Activated T-cell treated with anti-CD3 and anti-CD28 coated beads, Interleukin-2, amount 50 U/mL, for 24 hours (primary cell): Measurements from ENCODE around the gene VTI1A.

Experiments
- DNase-seq: peaks from one replicate; pipeline ENCODE4 v3.0.0-alpha.2; 2020
- H3K27ac Mint-ChIP-seq: 2 replicates; pipeline ENCODE4 v1.8.0; 2020; ENCODE audit warnings: mild to moderate bottlenecking, mixed read lengths
- H3K27me3 Mint-ChIP-seq: 2 replicates; pipeline ENCODE4 v1.8.0; 2020; ENCODE audit warnings: mixed read lengths
- H3K36me3 Mint-ChIP-seq: 2 replicates; pipeline ENCODE4 v1.8.0; 2020; ENCODE audit warnings: low read depth, mixed read lengths
- H3K4me1 Mint-ChIP-seq: 2 replicates; pipeline ENCODE4 v1.8.0; 2020; ENCODE audit warnings: low read depth, mixed read lengths
- H3K4me3 Mint-ChIP-seq: 2 replicates; pipeline ENCODE4 v1.8.0; 2020; ENCODE audit warnings: mild to moderate bottlenecking, moderate library complexity, mixed read lengths
- H3K9me3 Mint-ChIP-seq: 2 replicates; pipeline ENCODE4 v1.8.0; 2020; ENCODE audit warnings: mixed read lengths

VTI1A gene

DNA sequence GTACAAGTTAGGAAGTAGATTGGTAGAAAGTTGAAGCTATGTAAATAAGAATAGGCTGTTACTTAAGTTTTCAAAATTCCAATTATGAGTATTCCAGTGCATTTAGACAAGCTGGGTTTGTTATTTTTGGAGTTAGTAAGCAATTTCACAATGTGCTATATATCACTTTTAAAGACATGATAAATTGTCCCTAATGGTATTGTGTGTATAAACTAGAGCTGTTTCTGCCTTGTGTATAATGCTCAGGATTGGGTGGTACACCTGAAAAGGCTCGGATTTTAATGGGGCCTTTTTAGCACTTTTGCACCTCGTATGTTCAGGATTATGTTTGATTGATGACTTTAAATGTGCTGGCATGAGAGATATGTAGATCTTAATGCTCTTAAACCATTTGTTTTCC lies 175.8 kb downstream of the VTI1A start:
- Mint-ChIP-seq H3K27me3 (no peaks in the 10 kb centered on the region), H3K4me1 (no peaks in the 10 kb centered on the region), H3K36me3 (peaks cover 14% of the 10 kb centered on the region), H3K4me3 (no peak overlapping the region), H3K9me3 (no peaks in the 10 kb centered on the region), H3K27ac (no peak overlapping the region)
- no peak for DNase-seq

GRCh38 chr10:112624546-112625048 lies 177.6 kb downstream of the VTI1A start:
- no peak overlapping the region for H3K4me3 Mint-ChIP-seq

GRCh38 chr10:112628951-112629609 lies 182.1 kb downstream of the VTI1A start:
- no peak overlapping the region for H3K4me3 Mint-ChIP-seq

More at GRCh38 chr10:112624546-112625048, 177.6 kb downstream of the VTI1A start:
- Mint-ChIP-seq H3K9me3 (no peaks in the 10 kb centered on the region), H3K4me1 (no peaks in the 10 kb centered on the region), H3K36me3 (peaks cover 11% of the 10 kb centered on the region), H3K27me3 (no peaks in the 10 kb centered on the region), H3K27ac (no peak overlapping the region)
- no peak for DNase-seq

DNA sequence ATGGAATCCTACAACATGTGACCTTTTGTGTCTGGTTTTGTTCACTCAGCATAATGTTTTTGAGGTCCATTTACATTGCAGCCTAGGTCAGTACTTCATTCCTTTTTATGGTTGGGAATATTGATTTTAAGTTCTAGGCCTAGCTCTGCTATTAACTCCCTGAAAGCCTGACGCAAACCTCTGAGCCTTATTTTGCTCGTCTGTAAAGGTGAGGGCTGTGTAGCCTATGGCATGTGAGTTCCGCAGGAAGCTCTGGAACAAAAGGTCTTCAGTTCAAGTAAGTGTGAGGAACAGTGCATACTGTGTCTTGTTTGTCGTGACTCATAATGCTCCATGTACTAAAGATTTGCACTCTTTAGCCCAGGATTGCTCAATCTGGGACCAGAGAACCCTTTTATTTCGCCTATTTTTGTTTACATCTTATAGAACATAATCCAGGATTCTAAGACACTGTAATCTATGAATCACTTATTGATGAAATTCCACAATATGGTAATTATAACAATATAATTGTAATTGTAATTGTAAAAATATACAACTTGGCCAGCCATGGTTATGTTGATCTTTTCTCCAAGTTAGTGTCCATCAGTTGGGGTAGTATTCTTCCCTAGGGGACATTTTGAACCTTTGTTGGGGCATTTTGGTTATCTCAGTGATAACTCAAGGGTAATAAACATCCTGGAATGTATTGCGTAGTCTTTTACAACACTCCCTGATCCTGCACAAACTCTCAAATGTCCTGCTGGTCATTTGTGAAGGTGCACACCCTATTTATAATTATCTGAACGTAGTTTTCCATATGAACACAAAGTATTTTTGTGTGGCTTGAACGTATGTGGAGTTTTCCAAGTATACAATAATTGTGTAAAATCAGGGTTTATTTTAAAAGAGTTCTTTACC lies 184.7 kb downstream of the VTI1A start:
- H3K4me1 Mint-ChIP-seq, result no peaks in the 10 kb centered on the region
- H3K9me3 Mint-ChIP-seq, result no peaks in the 10 kb centered on the region
- no peaks in the 10 kb centered on the region for H3K27me3 Mint-ChIP-seq
- H3K36me3 Mint-ChIP-seq, result peaks cover 9% of the 10 kb centered on the region
- H3K27ac Mint-ChIP-seq, result no peak overlapping the region
- DNase-seq, result no peak
- no peak overlapping the region for H3K4me3 Mint-ChIP-seq

More at GRCh38 chr10:112628951-112629609, 182.1 kb downstream of the VTI1A start:
- no peak for DNase-seq
- Mint-ChIP-seq H3K27ac (no peak overlapping the region), H3K9me3 (no peaks in the 10 kb centered on the region), H3K36me3 (peaks cover 10% of the 10 kb centered on the region), H3K4me1 (no peaks in the 10 kb centered on the region), H3K27me3 (no peaks in the 10 kb centered on the region)

DNA sequence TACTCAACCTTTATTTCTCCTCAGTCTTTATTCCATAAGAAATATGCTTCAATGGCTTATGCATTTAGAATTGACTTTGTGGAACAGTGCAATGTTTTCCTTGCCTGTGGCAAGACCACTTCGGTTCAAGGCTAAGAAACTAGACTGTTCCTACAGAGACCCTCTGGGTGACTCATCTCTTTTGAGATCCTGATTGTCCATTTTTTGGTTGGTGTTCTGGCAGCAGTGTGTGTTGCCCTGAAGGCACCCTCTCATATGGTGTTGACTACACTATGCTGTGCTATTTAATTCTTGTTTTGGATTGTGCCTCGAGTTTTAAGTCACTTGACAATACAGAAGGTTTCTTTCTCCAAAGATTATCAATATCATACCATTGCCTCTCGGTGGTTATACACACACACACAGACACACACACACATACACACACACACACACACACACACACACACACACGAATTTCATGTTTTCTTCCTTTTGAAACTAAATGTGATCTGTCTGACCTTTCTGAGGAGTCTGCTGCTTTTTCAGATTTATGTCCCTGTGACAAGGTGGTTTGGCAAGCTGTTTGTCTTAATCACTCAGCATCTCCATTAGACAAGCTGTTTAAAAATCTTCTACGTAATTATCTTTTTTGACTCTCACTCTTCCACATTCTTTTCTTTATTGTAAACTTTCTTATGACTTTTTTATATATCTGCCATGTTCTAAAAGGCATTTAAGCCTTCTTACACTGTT lies 187.2 kb downstream of the VTI1A start:
- H3K27ac Mint-ChIP-seq, result no peak overlapping the region

GRCh38 chr10:112637901-112638300 lies 190.9 kb downstream of the VTI1A start:
- no peaks in the 10 kb centered on the region for H3K27me3 Mint-ChIP-seq
- H3K4me3 Mint-ChIP-seq, result no peak overlapping the region
- no peak for DNase-seq
- H3K27ac Mint-ChIP-seq, result no peak overlapping the region
- H3K4me1 Mint-ChIP-seq, result no peaks in the 10 kb centered on the region
- H3K9me3 Mint-ChIP-seq, result no peaks in the 10 kb centered on the region
- H3K36me3 Mint-ChIP-seq, result peaks cover 5% of the 10 kb centered on the region

More for the DNA sequence above, 187.2 kb downstream of the VTI1A start:
- Mint-ChIP-seq H3K27me3 (no peaks in the 10 kb centered on the region), H3K4me3 (no peak overlapping the region), H3K4me1 (no peaks in the 10 kb centered on the region), H3K36me3 (peaks cover 9% of the 10 kb centered on the region), H3K9me3 (no peaks in the 10 kb centered on the region)
- DNase-seq, result no peak

DNA sequence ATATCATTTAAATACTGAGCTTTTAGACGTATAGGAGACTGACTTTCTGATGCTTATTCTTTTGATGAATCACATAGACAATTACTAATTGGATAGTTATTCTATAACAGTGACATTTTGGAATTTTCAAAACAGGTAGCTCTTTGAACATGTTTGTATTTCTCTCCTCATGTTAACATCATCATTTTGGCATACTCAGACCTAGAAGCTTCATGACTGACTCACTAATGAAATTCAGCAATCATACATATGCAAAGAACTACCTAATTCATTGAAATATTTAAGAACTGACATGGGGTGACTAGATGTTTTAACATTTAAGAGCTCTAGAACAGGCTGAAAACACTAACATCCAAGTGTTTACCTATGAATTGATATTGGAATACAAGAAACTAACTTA lies 192.3 kb downstream of the VTI1A start:
- Mint-ChIP-seq H3K4me3 (no peak overlapping the region), H3K9me3 (no peaks in the 10 kb centered on the region), H3K27ac (no peak overlapping the region), H3K4me1 (no peaks in the 10 kb centered on the region), H3K27me3 (no peaks in the 10 kb centered on the region), H3K36me3 (no peaks in the 10 kb centered on the region)
- DNase-seq, result no peak

DNA sequence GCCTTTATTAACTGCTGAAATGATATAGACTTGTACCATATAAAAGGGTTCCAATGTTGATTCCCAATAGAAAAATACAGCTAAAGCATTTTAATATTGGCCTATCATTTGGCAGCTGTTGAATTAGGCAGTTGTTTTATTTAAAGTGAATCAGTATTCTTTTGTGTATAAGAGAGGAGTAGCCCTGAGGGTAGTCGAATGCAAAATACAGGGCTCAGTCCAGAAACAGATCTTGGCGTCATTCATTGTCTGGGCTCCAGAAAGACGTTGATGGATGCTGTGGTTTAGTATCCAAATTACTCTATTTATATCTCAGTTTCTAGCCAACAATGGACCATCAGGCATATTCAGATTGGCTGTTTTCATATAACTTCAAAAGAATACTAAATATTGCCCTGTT lies 193.6 kb downstream of the VTI1A start:
- Mint-ChIP-seq H3K36me3 (no peaks in the 10 kb centered on the region), H3K27ac (no peak overlapping the region), H3K4me1 (no peaks in the 10 kb centered on the region), H3K4me3 (no peak overlapping the region), H3K9me3 (no peaks in the 10 kb centered on the region), H3K27me3 (no peaks in the 10 kb centered on the region)
- no peak for DNase-seq

- no peak for DNase-seq
- Mint-ChIP-seq H3K9me3 (no peaks in the 10 kb centered on the region), H3K4me1 (no peaks in the 10 kb centered on the region), H3K4me3 (no peak overlapping the region), H3K36me3 (peaks cover 7% of the 10 kb centered on the region), H3K27ac (no peak overlapping the region), H3K27me3 (no peaks in the 10 kb centered on the region)
Observed at GRCh38 chr10:112643600-112644264, 196.7 kb downstream of the VTI1A start.

- no peak for DNase-seq
- Mint-ChIP-seq H3K4me3 (no peak overlapping the region), H3K4me1 (no peaks in the 10 kb centered on the region), H3K36me3 (peaks cover 7% of the 10 kb centered on the region), H3K27ac (no peak overlapping the region), H3K27me3 (no peaks in the 10 kb centered on the region), H3K9me3 (no peaks in the 10 kb centered on the region)
Observed at GRCh38 chr10:112644265-112644645, 197.2 kb downstream of the VTI1A start.

DNA sequence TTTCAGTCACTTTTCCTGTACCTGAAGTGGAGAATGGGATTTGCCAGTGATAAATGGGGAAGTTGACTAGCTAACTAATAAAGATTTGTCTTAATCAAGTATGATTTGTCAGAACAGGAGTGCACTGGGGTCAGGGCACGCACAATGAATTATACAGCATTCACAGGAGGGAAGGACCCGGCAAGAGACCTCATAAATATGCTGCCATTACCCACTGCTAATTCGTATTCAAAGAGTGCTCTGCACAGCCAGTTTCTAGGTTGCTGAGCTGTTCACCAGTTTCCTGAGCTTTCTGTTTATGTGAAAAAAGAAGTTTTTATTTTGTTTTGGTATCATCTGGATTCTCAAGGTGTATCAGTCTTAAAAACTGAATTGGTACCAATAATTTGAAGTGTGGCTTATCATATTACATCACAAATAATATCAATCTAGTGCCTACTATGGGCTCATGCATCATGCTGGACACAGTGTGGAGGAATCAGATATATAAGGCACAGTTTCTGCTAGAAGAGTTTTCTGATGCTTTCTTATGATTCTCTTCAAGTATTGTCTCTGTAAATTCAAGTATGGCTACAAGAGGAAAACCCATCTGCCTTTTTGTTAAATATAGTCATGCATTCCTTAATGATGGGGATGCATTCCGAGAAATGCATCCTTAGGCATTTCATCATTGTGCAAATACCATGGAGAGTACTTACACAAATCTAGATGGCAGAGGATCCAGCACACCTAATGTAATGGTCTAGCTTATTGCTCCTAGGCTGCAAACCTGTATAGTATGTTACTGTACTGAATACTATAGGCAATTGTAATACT lies 202.2 kb downstream of the VTI1A start:
- H3K27me3 Mint-ChIP-seq, result no peaks in the 10 kb centered on the region
- H3K9me3 Mint-ChIP-seq, result no peaks in the 10 kb centered on the region
- H3K36me3 Mint-ChIP-seq, result peaks cover 16% of the 10 kb centered on the region
- H3K4me1 Mint-ChIP-seq, result no peaks in the 10 kb centered on the region
- DNase-seq, result no peak
- no peak overlapping the region for H3K27ac Mint-ChIP-seq
- no peak overlapping the region for H3K4me3 Mint-ChIP-seq

GRCh38 chr10:112649822-112650152 lies 202.8 kb downstream of the VTI1A start:
- H3K9me3 Mint-ChIP-seq, result no peaks in the 10 kb centered on the region
- no peak overlapping the region for H3K27ac Mint-ChIP-seq
- no peaks in the 10 kb centered on the region for H3K4me1 Mint-ChIP-seq
- no peak overlapping the region for H3K4me3 Mint-ChIP-seq
- no peak for DNase-seq
- peaks cover 18% of the 10 kb centered on the region for H3K36me3 Mint-ChIP-seq
- H3K27me3 Mint-ChIP-seq, result no peaks in the 10 kb centered on the region

DNA sequence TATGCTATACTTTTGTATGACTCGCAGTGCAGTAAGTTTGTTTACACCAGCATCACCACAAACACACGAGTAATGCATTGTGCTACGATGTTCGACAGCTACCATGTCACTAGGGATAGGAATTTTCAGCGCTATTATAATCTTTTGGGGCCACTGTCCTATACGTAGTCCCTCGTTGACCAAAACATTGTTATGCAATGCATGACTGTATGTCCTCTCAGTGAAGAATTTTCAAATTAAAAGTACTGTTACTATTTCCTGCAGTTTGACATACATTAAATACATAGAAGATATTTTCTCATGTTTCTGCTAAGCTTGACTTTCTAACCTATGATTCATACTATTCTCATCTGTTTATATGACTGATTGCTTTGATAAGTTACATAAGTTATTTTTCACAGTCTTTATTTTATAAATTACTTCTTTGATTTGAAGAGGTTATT lies 203.6 kb downstream of the VTI1A start:
- H3K9me3 Mint-ChIP-seq, result no peaks in the 10 kb centered on the region
- H3K4me3 Mint-ChIP-seq, result no peak overlapping the region
- H3K4me1 Mint-ChIP-seq, result no peaks in the 10 kb centered on the region
- peaks cover 19% of the 10 kb centered on the region for H3K36me3 Mint-ChIP-seq
- no peak for DNase-seq
- no peak overlapping the region for H3K27ac Mint-ChIP-seq
- H3K27me3 Mint-ChIP-seq, result no peaks in the 10 kb centered on the region
